Measurements from ENCODE around the gene NAA80. TPM values are rescaled to one million over a fixed set of nuclear protein-coding genes. Genes with fewer than 3 reads are reported as not detected.
A peak's percentile ranks its signal among the peaks of the same experiment; 100 is the strongest.
"Not testable (repeated sequence)": the region's sequence is repeated elsewhere in the genome, so short reads cannot be mapped to it uniquely, and the experiment has no call there.

NAA80 gene
- total RNA-seq, 2 experiments from 2014 or later = 7.9 to 10.5 TPM

DNA sequence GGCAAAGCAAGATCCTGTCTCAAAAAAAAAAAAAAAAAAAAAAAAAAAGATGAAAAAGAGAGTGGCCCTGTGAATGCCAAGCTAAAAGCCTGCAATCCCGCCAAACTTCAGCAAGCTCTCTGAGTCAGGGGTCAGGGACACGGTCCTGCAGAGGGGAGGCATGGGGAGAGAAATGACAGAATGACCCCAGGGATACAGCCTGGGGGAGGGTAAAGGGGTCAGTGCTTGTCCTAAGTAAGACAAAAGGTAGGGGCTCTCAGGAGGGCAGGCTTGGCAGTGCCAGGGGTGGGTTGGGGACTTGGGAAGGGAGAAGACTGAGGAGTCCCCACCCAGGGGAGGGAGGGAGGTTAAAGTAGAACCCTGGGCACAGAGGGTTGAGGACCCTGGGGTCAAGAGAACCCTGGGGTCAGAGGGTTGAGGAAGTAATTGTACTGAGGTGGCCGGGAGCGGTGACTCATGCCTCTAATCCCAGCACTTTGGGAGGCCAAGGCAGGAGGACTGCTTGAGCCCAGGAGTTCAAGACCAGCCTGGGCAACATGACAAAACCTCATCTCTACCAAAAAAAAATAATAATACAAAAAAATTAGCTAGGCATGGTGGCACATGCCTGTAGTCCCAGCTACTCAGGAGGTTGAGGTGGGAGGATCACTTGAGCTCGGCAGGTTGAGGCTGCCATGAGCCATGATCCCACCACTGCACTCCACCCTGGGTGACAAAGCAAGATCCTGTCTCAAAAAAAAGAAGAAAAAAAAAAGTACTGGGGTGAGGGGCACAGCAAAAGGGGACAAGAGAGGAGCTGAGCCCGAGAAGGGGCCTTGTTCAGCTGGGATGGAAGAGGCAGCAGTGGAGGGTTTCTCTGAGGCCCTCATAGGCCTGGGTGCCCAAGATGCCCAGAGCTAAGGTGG lies 35.5 kb downstream of the NAA80 start:
- H3K36me3 Mint-ChIP-seq (ENCODE audit: low read depth) = no peaks in the 10 kb centered on the region
- intact Hi-C loops (cut with micrococcal nuclease) = no loop called here

DNA sequence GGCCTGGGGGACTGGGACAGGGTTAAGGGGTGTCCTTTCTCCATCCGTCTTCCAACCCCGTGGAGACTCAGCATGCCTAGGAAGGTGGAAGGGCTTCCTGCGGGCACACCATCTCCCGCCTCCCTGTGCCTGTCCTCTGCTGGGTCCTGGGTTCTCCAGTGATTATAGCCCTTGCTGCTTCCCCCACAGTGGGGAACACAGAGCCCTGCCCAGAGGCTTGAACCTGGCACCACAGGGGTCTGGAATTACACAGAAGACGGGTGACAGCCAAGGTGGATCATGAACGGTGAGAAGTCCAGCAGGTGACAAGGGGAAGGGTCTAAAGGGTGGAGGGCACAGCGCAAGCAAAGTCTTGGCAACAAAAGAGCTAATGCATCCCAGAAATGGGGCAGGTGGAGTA lies 36.4 kb downstream of the NAA80 start:
- peaks cover 3% of the 10 kb centered on the region for H3K36me3 Mint-ChIP-seq (ENCODE audit: low read depth)
- H3K4me1 Mint-ChIP-seq (ENCODE audit: low read depth) = peaks cover 4% of the 10 kb centered on the region
- CTCF ChIA-PET = interaction anchor here (1.0 to 1.7 kb wide), 5 partner anchors 8 to 62 kb away, joined by 3 to 8 read pairs (median 4); no protein-coding TSS in a partner anchor
- H3K27me3 Mint-ChIP-seq (ENCODE audit: low read depth) = peaks cover 8% of the 10 kb centered on the region
- H3K27ac Mint-ChIP-seq = no peak overlapping the region
- intact Hi-C loops (cut with micrococcal nuclease) = no loop called here
- no peak for DNase-seq
- H3K9me3 Mint-ChIP-seq = no peaks in the 10 kb centered on the region
- H3K4me3 Mint-ChIP-seq = no peak overlapping the region

More for the DNA sequence above, 35.5 kb downstream of the NAA80 start:
- Mint-ChIP-seq H3K9me3 (no peaks in the 10 kb centered on the region), H3K4me1 (ENCODE audit: low read depth) (peaks cover 4% of the 10 kb centered on the region), H3K27me3 (ENCODE audit: low read depth) (peaks cover 10% of the 10 kb centered on the region), H3K27ac (no peak overlapping the region), H3K4me3 (no peak overlapping the region)
- DNase-seq = no peak
- CTCF ChIA-PET = interaction anchor here (0.6 to 1.7 kb wide), 6 partner anchors 7 to 230 kb away, joined by 3 to 8 read pairs (median 4); no protein-coding TSS in a partner anchor

DNA sequence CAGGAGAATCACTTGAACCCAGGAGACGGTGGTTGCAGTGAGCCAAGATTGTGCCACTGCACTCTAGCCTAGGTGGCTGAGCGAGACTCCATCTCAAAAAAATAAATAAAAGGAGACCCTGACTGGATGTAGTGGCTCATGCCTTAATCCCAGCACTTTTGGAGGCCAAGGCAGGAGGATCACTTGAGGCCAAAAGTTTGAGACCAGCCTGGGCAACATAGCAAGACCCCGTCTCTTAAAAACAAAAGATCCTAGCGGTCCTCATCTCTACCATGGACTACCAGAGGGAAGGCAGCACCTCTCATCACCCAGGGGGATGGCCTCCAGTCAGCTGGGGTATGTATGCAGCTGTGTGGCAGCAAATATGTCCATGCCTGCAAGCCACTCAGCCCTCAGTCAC lies 37.0 kb downstream of the NAA80 start:
- H3K27ac Mint-ChIP-seq; H3K4me1 Mint-ChIP-seq (ENCODE audit: low read depth); H3K9me3 Mint-ChIP-seq; H3K36me3 Mint-ChIP-seq (ENCODE audit: low read depth); intact Hi-C loops (cut with micrococcal nuclease); DNase-seq; H3K27me3 Mint-ChIP-seq (ENCODE audit: low read depth); H3K4me3 Mint-ChIP-seq: not testable (repeated sequence)
- CTCF ChIA-PET = interaction anchor here (0.6 to 3.7 kb wide), 4 partner anchors 9 to 418 kb away, joined by 3 to 38 read pairs (median 3); no protein-coding TSS in a partner anchor

DNA sequence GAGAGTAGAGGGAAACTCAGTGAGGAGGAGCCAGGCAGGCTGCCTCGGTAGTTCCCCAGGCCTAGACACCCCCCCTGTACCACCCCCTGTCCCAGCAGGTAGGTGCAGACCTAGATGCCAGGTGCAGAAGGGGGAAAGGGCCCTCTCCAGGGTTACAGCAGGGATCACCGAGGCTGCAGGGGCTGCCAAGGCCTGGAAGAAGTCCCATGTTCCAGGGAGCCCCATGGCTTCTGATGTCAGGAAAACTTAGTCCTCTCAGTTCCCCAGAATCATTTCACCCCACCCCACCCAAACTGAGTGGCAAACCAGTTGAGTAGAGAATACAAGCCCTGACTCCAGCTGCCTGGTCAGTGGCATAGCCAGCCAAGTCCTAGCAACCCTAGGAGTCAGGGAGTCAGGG lies 37.7 kb downstream of the NAA80 start:
- CTCF ChIA-PET = interaction anchor here (0.6 to 3.7 kb wide), 4 partner anchors 13 to 419 kb away, joined by 3 to 38 read pairs (median 6); no protein-coding TSS in a partner anchor
- DNase-seq = no peak
- Mint-ChIP-seq H3K9me3 (no peaks in the 10 kb centered on the region), H3K27ac (no peak overlapping the region), H3K36me3 (ENCODE audit: low read depth) (peaks cover 14% of the 10 kb centered on the region), H3K4me3 (no peak overlapping the region), H3K27me3 (ENCODE audit: low read depth) (peaks cover 6% of the 10 kb centered on the region), H3K4me1 (ENCODE audit: low read depth) (peaks cover 4% of the 10 kb centered on the region)
- intact Hi-C loops (cut with micrococcal nuclease) = no loop called here

DNA sequence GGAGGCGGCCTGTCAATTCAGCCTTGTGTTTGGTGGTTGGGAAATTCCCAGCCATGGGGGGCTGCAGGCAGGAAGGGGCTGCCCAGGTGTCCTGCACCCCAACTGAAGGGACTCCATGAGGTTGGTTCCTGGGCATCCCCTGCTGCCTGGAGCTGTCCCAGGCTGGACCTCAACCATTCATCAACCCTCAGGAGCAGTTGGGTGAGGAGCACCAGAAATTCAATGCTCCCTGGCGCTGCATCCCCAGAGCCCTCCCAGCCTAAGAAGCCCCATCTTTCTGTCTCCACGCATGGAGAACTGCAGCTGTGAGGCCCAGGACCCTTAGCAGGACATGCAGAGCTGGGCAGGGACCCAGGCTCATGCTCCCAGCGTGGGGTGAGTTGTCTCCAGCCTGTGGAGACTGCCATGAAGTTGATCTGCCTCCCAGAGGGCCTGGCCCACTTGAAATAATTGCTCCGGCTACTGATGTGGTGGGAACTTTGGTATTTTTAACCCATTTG lies 38.2 kb downstream of the NAA80 start:
- no peaks in the 10 kb centered on the region for H3K9me3 Mint-ChIP-seq
- H3K27me3 Mint-ChIP-seq (ENCODE audit: low read depth) = peaks cover 5% of the 10 kb centered on the region
- H3K36me3 Mint-ChIP-seq (ENCODE audit: low read depth) = peaks cover 15% of the 10 kb centered on the region
- no peak overlapping the region for H3K27ac Mint-ChIP-seq
- no peak for DNase-seq
- H3K4me3 Mint-ChIP-seq = no peak overlapping the region
- intact Hi-C loops (cut with micrococcal nuclease) = loop anchor here (1.0 kb wide), 3 partner anchors 12 to 34 kb away; no protein-coding TSS in a partner anchor
- CTCF ChIA-PET = interaction anchor here (1.0 to 3.7 kb wide), 4 partner anchors 13 to 34 kb away, joined by 4 to 38 read pairs (median 6); no protein-coding TSS in a partner anchor
- H3K4me1 Mint-ChIP-seq (ENCODE audit: low read depth) = peaks cover 4% of the 10 kb centered on the region

DNA sequence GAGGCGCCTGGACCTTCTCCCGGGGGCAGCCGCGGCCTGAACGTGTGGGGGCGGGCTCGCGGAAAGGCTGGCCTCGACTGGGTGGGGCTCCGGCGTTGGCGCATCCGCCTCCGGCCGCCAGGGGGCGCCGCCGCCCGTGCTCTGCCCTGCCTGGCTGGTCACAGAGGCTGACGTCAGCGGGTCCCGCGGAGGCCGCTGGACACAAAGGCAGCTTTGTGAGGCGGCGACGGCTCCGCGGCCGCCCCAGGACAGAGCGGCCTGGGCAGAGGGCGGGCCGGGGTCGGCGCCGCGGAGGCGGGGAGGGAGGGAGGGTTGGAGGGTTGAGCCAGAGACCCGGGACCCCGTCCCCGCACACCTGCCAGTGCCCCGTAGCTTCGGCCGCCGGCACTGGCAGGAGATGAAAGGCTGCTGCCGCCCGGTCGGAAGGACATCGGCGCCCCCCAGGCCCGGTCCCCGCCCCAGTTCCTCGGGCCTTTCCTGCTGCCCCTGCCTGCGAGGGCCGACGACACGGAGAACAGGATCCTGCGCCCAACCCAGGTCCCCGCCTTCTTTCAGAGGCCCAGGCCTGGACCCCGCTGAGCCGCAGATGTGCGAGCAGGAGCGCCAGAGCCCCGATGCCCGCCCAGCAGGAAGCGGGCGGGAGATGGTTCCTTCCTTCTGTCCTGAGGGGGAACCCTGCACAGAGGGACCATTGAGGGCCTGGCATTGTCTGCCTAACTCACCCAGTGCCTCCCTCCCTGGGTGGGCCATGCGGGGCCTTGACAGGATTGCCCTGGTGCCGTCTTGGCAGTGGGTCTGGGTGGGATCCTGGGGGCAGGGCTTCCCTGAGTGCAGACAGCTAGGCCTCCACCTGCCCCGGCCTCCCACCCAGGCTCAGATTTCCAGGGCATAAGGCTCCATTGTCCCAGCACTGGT lies 38.9 kb downstream of the NAA80 start:
- Mint-ChIP-seq H3K36me3 (ENCODE audit: low read depth) (peaks cover 15% of the 10 kb centered on the region), H3K27me3 (ENCODE audit: low read depth) (no peaks in the 10 kb centered on the region), H3K9me3 (no peaks in the 10 kb centered on the region), H3K27ac (peak overlapping the region; percentile 69), H3K4me3 (peak overlapping the region; percentile 66), H3K4me1 (ENCODE audit: low read depth) (peaks cover 4% of the 10 kb centered on the region)
- peak; percentile 88 for DNase-seq
- CTCF ChIA-PET = interaction anchor here (0.6 to 3.7 kb wide), 9 partner anchors 12 to 68 kb away, joined by 3 to 38 read pairs (median 4); partner anchors contain the start of gene GNAI2
- intact Hi-C loops (cut with micrococcal nuclease) = loop anchor here (1.0 kb wide), 3 partner anchors 13 to 33 kb away; no protein-coding TSS in a partner anchor

DNA sequence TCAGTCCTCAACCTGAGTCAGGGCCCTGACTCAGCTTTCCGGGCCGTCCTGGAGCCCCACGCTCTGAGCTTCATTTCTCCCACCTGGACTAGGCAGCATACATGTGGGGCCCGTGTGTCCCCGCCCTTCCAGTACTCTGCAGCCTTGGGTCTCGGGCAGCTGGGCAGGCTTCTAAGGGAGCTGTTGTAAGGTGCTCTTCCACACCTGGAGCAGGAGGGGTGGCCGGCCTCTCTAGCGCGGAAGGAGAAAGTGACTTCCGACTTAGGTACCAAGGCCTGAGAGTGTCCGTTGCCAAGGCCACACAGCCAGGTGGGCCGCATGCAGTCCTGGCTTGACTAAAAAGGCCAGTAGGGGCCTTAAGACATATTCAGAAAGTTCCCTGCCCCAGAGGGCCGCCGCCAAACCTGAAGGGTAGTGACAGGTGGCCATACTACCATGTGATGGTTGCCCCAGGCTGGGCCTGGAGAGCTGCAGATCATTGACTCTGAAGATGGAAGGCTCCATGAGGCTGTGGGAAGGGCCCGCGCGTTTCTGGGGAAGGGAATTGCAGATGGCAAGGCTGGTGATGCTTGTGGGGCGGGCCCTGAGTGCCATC lies 39.7 kb downstream of the NAA80 start:
- DNase-seq = no peak
- intact Hi-C loops (cut with micrococcal nuclease) = loop anchor here (1.0 kb wide), 3 partner anchors 13 to 32 kb away; no protein-coding TSS in a partner anchor
- H3K4me1 Mint-ChIP-seq (ENCODE audit: low read depth) = peaks cover 4% of the 10 kb centered on the region
- peaks cover 15% of the 10 kb centered on the region for H3K36me3 Mint-ChIP-seq (ENCODE audit: low read depth)
- peak overlapping the region; percentile 69 for H3K27ac Mint-ChIP-seq
- H3K4me3 Mint-ChIP-seq = peak overlapping the region; percentile 62
- H3K27me3 Mint-ChIP-seq (ENCODE audit: low read depth) = no peaks in the 10 kb centered on the region
- CTCF ChIA-PET = interaction anchor here (0.7 to 3.7 kb wide), 11 partner anchors 8 to 94 kb away, joined by 3 to 38 read pairs (median 4); partner anchors contain the start of gene GNAI2
- H3K9me3 Mint-ChIP-seq = no peaks in the 10 kb centered on the region

DNA sequence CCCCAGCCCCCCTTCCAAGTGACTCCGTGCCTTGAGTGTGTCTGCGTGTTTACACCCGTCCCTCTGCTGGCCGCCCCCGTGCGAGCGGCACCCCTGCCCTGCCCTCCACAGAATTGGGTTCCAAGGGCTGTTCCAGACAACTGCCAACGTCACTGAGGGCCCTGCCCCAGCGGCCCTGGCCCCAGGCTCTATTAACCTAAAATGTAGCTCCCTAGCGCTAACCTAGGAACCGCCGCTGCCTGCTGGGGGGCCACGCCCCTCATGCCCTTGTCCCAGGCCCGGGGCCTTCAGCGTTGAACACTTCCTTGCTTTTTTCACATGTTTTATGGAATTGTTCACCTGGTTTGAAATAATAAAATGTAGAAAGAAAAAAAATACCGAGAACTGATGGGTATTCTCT lies 40.2 kb downstream of the NAA80 start:
- H3K4me3 Mint-ChIP-seq = no peak overlapping the region
- no peak overlapping the region for H3K27ac Mint-ChIP-seq
- CTCF ChIA-PET = interaction anchor here (0.7 to 3.7 kb wide), 11 partner anchors 9 to 94 kb away, joined by 3 to 38 read pairs (median 4); partner anchors contain the start of genes GNAI2 and HYAL2
- no peaks in the 10 kb centered on the region for H3K27me3 Mint-ChIP-seq (ENCODE audit: low read depth)
- intact Hi-C loops (cut with micrococcal nuclease) = no loop called here
- peaks cover 4% of the 10 kb centered on the region for H3K4me1 Mint-ChIP-seq (ENCODE audit: low read depth)
- no peaks in the 10 kb centered on the region for H3K9me3 Mint-ChIP-seq
- DNase-seq = no peak
- peaks cover 15% of the 10 kb centered on the region for H3K36me3 Mint-ChIP-seq (ENCODE audit: low read depth)

DNA sequence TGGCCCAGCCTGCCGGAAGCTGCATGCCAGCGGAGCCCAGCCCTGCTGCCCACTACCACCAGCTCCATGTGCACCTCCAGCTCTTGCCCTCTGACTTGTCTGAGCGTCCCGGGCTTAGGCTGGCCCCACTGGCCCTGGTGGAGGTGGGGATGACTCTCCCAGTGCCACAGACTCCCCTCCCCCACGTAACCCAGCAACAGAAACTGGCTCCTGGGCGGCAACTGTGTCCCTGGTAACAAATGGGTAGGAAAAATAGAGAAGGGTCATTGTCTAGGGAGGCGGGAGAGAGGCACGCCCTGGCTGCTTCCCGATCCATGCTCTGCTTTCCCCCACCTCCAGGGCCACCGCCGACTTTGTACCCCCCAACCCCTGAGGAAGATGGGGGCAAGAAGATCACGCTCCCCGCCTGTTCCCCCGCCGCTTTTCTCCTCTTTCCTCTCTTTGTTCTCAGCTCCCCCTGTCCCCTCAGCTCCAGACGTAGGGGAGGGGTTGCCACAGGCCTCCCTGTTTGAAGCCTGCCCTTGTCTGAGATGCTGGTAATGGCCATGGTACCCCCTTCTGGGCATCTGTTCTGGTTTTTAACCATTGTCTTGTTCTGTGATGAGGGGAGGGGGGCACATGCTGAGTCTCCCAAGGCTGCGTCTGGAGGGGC lies 41.0 kb downstream of the NAA80 start:
- DNase-seq = no peak
- H3K27me3 Mint-ChIP-seq (ENCODE audit: low read depth) = no peaks in the 10 kb centered on the region
- H3K4me3 Mint-ChIP-seq = no peak overlapping the region
- H3K4me1 Mint-ChIP-seq (ENCODE audit: low read depth) = peaks cover 5% of the 10 kb centered on the region
- peaks cover 17% of the 10 kb centered on the region for H3K36me3 Mint-ChIP-seq (ENCODE audit: low read depth)
- intact Hi-C loops (cut with micrococcal nuclease) = no loop called here
- CTCF ChIA-PET = interaction anchor here (1.3 to 3.4 kb wide), 5 partner anchors 15 to 66 kb away, joined by 3 to 10 read pairs (median 6); partner anchors contain the start of gene HYAL2
- peak overlapping the region; percentile 39 for H3K27ac Mint-ChIP-seq
- no peaks in the 10 kb centered on the region for H3K9me3 Mint-ChIP-seq

DNA sequence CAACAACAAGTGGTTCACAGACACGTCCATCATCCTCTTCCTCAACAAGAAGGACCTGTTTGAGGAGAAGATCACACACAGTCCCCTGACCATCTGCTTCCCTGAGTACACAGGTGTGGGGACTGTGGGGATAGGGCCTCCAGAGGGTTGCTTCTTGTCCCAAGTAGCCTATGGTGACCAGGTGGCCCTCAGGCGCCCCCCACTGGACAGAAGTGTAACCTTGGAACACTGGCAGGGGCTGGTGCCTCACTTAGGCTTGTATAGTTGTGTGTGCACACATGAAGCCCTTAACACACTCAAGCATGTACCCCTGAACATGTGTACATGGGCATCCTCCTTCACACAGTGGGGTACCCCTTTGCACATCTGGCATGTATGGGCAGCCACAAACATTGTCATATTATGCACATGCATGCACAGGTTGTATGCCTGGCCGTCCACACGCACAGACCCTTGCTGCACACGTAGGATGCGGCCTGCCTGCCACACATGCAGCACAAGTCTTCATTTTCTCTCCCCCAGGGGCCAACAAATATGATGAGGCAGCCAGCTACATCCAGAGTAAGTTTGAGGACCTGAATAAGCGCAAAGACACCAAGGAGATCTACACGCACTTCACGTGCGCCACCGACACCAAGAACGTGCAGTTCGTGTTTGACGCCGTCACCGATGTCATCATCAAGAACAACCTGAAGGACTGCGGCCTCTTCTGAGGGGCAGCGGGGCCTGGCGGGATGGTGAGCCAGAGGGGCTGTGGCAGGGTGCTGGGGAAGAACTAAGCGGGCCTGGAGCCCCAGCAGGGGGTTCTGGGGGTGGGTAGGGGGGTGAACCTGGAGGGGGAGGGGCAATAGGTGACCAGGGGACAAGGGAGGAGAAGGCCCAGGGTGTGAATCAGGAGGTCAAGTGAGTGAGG lies 42.0 kb downstream of the NAA80 start:
- intact Hi-C loops (cut with micrococcal nuclease) = no loop called here
- Mint-ChIP-seq H3K27me3 (ENCODE audit: low read depth) (no peaks in the 10 kb centered on the region), H3K36me3 (ENCODE audit: low read depth) (peaks cover 17% of the 10 kb centered on the region), H3K9me3 (no peaks in the 10 kb centered on the region), H3K4me3 (no peak overlapping the region), H3K4me1 (ENCODE audit: low read depth) (peaks cover 6% of the 10 kb centered on the region), H3K27ac (no peak overlapping the region)
- CTCF ChIA-PET = interaction anchor here (0.6 to 3.3 kb wide), 10 partner anchors 10 to 219 kb away, joined by 3 to 28 read pairs (median 3); partner anchors contain the start of genes HYAL2, LSMEM2 and TUSC2
- peak; percentile 68 for DNase-seq
